Colonic mucosa (tissue), 4 donors: Measurements from ENCODE around the gene EPB41L2. TPM values are rescaled to one million over a fixed set of nuclear protein-coding genes. Genes with fewer than 3 reads are reported as not detected.

ENCODE experiments used
- DNase-seq: peaks from one replicate; pipeline ENCODE4 v3.0.0-alpha.2; 2020
- H3K27ac ChIP-seq: fragments of 200-600 bp; one replicate; pipeline ENCODE4 v1.8.0; 2021
- H3K27me3 ChIP-seq: fragments of 200-600 bp; one replicate; pipeline ENCODE4 v1.8.0; 2021
- H3K36me3 ChIP-seq: fragments of 200-600 bp; one replicate; pipeline ENCODE4 v1.8.0; 2021
- H3K4me1 ChIP-seq: fragments of 200-600 bp; one replicate; pipeline ENCODE4 v1.8.0; 2021; ENCODE audit warnings: mild to moderate bottlenecking
- H3K4me3 ChIP-seq: fragments of 200-600 bp; one replicate; pipeline ENCODE4 v1.8.0; 2021
- H3K9ac ChIP-seq, 2 donors: one replicate each; pipeline ENCODE4 v1.7.0; 2013; ENCODE audit warnings: control low read depth in 2 of 2, low read depth in 2 of 2, low read length in 2 of 2
- H3K9me3 ChIP-seq: fragments of 200-600 bp; one replicate; pipeline ENCODE4 v1.8.0; 2021
- intact Hi-C: fragments of 100-400 bp; cut with DNase I; formaldehyde crosslinking; loops from one replicate; pipeline ENCODE4 v1.14.1; 2022
- total RNA-seq, 2 donors: library from RNA; stranded (reverse); fragmentation: NEBNext Ultra II Directional in 1 of 2; extraction: Animal tissue kit (Norgen Biotek cat#: 25700) in 1 of 2; gene quantifications; one replicate each; pipeline ENCODE4 v1.2.1, GENCODE V29; 2021
- TF ChIP-seq, protein P1 (sequence below): fragments of 200-600 bp; IDR thresholded peaks from one replicate; pipeline ENCODE4 v1.8.0; 2022; ENCODE audit warnings: antibody characterized with exemption, mild to moderate bottlenecking
- donor health status: healthy.
- donor health status: DM: no; HTN: no; CAD: no.
- donor health status: DM: no; HTN: no; CAD: no.

EPB41L2 gene
- total RNA-seq, 2 donors from 2014 or later, result 106 to 113 TPM

- Histone ChIP-seq H3K4me3 (no peak overlapping the region), H3K27me3 (no peaks in the 10 kb centered on the region), H3K27ac (no peak overlapping the region), H3K4me1 (no peaks in the 10 kb centered on the region), H3K36me3 (no peaks in the 10 kb centered on the region), H3K9me3 (peaks cover 12% of the 10 kb centered on the region), H3K9ac (no peak overlapping the region)
- no peak for DNase-seq
- TF ChIP-seq, protein P1, sequence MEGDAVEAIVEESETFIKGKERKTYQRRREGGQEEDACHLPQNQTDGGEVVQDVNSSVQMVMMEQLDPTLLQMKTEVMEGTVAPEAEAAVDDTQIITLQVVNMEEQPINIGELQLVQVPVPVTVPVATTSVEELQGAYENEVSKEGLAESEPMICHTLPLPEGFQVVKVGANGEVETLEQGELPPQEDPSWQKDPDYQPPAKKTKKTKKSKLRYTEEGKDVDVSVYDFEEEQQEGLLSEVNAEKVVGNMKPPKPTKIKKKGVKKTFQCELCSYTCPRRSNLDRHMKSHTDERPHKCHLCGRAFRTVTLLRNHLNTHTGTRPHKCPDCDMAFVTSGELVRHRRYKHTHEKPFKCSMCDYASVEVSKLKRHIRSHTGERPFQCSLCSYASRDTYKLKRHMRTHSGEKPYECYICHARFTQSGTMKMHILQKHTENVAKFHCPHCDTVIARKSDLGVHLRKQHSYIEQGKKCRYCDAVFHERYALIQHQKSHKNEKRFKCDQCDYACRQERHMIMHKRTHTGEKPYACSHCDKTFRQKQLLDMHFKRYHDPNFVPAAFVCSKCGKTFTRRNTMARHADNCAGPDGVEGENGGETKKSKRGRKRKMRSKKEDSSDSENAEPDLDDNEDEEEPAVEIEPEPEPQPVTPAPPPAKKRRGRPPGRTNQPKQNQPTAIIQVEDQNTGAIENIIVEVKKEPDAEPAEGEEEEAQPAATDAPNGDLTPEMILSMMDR, result no peak
- intact Hi-C loops, result no loop called here
Measured at GRCh38 chr6:131054392-131055250, 8.4 kb downstream of the EPB41L2 start.

DNA sequence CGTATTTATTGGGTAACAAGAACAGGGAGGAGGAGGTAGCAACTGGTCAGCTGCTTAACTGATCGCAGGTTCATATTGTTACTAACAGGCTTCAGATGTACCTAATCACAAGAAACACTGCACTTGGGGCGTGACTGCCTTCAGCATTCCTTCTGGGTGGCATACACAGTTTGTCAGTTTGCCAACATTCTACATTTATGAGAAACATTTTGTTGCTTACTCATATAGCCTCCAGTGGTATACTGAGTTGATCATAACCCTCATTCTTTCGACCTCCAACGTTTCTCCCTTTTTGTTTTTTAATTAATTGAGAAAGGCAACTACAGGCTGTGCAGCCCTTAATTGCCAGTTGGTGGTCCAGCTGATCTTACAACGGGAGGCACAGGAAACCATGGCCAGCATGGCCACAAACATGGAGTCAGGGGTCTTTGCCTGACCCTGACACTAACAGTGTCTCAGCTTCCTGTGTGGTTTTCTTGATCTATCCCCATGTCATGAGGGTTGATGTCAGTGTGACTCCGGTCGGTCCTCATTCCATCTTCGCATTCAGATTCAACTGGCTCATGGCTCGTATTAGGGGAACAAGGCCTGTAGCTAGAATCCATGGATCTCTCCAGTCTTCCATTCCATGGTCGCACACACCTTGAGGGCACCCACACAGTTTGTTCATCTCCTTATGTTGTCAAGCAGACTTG lies 9.4 kb downstream of the EPB41L2 start:
- intact Hi-C loops, result no loop called here
- H3K27me3 ChIP-seq, result no peaks in the 10 kb centered on the region
- no peak for DNase-seq
- no peak overlapping the region for H3K9ac ChIP-seq
- H3K4me1 ChIP-seq, result no peaks in the 10 kb centered on the region
- TF ChIP-seq, protein P1, result no peak
- peaks cover 12% of the 10 kb centered on the region for H3K9me3 ChIP-seq
- H3K4me3 ChIP-seq, result no peak overlapping the region
- H3K36me3 ChIP-seq, result no peaks in the 10 kb centered on the region
- no peak overlapping the region for H3K27ac ChIP-seq

GRCh38 chr6:131052181-131052580 lies 10.9 kb downstream of the EPB41L2 start:
- no peaks in the 10 kb centered on the region for H3K4me1 ChIP-seq
- H3K36me3 ChIP-seq, result no peaks in the 10 kb centered on the region
- intact Hi-C loops, result no loop called here
- H3K4me3 ChIP-seq, result no peak overlapping the region
- H3K27me3 ChIP-seq, result no peaks in the 10 kb centered on the region
- H3K9me3 ChIP-seq, result peaks cover 12% of the 10 kb centered on the region
- H3K9ac ChIP-seq, result no peak overlapping the region
- DNase-seq, result no peak
- TF ChIP-seq, protein P1, result no peak
- H3K27ac ChIP-seq, result no peak overlapping the region

- Histone ChIP-seq H3K27me3 (no peaks in the 10 kb centered on the region), H3K36me3 (no peaks in the 10 kb centered on the region), H3K9ac (no peak overlapping the region), H3K4me1 (no peaks in the 10 kb centered on the region), H3K4me3 (no peak overlapping the region), H3K27ac (no peak overlapping the region), H3K9me3 (peaks cover 12% of the 10 kb centered on the region)
- TF ChIP-seq, protein P1, result no peak
- no peak for DNase-seq
- intact Hi-C loops, result no loop called here
Measured at GRCh38 chr6:131051341-131051740, 11.7 kb downstream of the EPB41L2 start.

GRCh38 chr6:131049608-131050007 lies 13.4 kb downstream of the EPB41L2 start:
- Histone ChIP-seq H3K36me3 (no peaks in the 10 kb centered on the region), H3K4me3 (no peak overlapping the region)
- intact Hi-C loops, result no loop called here

More at GRCh38 chr6:131049608-131050007, 13.4 kb downstream of the EPB41L2 start:
- no peaks in the 10 kb centered on the region for H3K4me1 ChIP-seq
- DNase-seq, result no peak
- H3K27ac ChIP-seq, result no peak overlapping the region
- H3K27me3 ChIP-seq, result no peaks in the 10 kb centered on the region
- H3K9ac ChIP-seq, result no peak overlapping the region
- TF ChIP-seq, protein P1, result no peak
- peaks cover 4% of the 10 kb centered on the region for H3K9me3 ChIP-seq
